Transverse colon (tissue), 4 donors: ENCODE results near the gene AOPEP.

Experiments used
- EP300 ChIP-seq: sonication (generic); formaldehyde crosslinking; IDR thresholded peaks from one replicate; pipeline ENCODE4 v1.6.1; 2017; ENCODE audit warnings: antibody characterized with exemption, low read depth
- POLR2A ChIP-seq: fragments of 450-650 bp; IDR thresholded peaks from one replicate; pipeline ENCODE4 v1.6.1; 2016; ENCODE audit warnings: antibody characterized with exemption, mild to moderate bottlenecking, moderate library complexity
- POLR2AphosphoS5 ChIP-seq, 3 donors: sonication (generic); formaldehyde crosslinking; IDR thresholded peaks; one replicate each; pipeline ENCODE4 v1.6.1; 2016; ENCODE audit warnings: antibody characterized with exemption in 3 of 3
- TF ChIP-seq, protein P1 (sequence below), 5 experiments: fragments of 200-600 bp in 3 of 5; fragments of 450-650 bp in 2 of 5; sonication (generic) in 3 of 5; IDR thresholded peaks; 1 replicate in 2 of 5; 2 replicates in 3 of 5; pipeline ENCODE4 v1.5.1; 2016 to 2017; ENCODE audit warnings: antibody characterized with exemption in 5 of 5, inconsistent platforms in 3 of 5, mild to moderate bottlenecking in 2 of 5, moderate library complexity in 1 of 5

DNA sequence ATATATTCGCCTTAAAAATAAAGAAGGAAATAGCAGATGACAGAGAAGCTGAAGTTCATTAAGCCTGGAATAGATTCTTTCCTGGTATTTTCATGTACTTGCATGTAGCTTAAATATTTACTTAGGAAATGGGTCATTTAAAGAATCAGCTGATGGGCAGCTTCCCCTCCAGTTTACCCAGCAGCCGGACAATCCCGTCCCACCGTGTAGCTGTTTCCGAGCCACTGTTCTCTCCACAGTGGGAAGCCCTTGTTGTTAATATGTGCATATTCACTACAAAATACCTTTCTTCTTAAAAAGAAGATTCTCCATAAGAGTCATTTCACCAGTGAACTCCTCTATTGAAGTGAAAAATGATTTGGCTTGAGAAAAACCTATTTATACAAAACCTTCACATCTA, 404.0 kb downstream of the AOPEP start:
- TF ChIP-seq, protein P1, sequence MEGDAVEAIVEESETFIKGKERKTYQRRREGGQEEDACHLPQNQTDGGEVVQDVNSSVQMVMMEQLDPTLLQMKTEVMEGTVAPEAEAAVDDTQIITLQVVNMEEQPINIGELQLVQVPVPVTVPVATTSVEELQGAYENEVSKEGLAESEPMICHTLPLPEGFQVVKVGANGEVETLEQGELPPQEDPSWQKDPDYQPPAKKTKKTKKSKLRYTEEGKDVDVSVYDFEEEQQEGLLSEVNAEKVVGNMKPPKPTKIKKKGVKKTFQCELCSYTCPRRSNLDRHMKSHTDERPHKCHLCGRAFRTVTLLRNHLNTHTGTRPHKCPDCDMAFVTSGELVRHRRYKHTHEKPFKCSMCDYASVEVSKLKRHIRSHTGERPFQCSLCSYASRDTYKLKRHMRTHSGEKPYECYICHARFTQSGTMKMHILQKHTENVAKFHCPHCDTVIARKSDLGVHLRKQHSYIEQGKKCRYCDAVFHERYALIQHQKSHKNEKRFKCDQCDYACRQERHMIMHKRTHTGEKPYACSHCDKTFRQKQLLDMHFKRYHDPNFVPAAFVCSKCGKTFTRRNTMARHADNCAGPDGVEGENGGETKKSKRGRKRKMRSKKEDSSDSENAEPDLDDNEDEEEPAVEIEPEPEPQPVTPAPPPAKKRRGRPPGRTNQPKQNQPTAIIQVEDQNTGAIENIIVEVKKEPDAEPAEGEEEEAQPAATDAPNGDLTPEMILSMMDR (IDR thresholded peaks at IDR 0.05): no peak
- TF ChIP-seq POLR2AphosphoS5 (IDR thresholded peaks at IDR 0.05): no peak
- no peak for TF ChIP-seq POLR2A
- no peak for TF ChIP-seq EP300
